Panc1 (cell line): Measurements from ENCODE around the gene ZNF547.

Experiments
- CTCF ChIP-seq: fragments of 450-650 bp; IDR thresholded peaks from 2 replicates; pipeline ENCODE4 v1.5.1; 2017; ENCODE audit warnings: mild to moderate bottlenecking
- POLR2AphosphoS5 ChIP-seq: IDR thresholded peaks from 2 replicates; pipeline ENCODE4 v1.6.1; 2012; ENCODE audit warnings: mild to moderate bottlenecking, low read depth, low read length, moderate library complexity

- no peak for TF ChIP-seq CTCF
- TF ChIP-seq POLR2AphosphoS5 = no peak
Observed at GRCh38 chr19:57380923-57381322, 17.6 kb downstream of the ZNF547 start.
